Activated CD4-positive, alpha-beta memory T cell treated with anti-CD3 and anti-CD28 coated beads, Interleukin-2, amount 10 ng/mL, durations not matched to agents 7 days and 5 days (primary cell): ENCODE measurements around the gene DTX1. TPM values are rescaled to one million over a fixed set of nuclear protein-coding genes. Genes with fewer than 3 reads are reported as not detected.
A peak's percentile ranks its signal among the peaks of the same experiment; 100 is the strongest.

Experiments used
- CTCF ChIA-PET: fragments of 350-600 bp; sonication (Branson Sonifier 250); formaldehyde crosslinking; loops from one replicate; lab custom pipeline; 2021; ENCODE audit warnings: antibody characterized with exemption, inconsistent platforms; lab: Charles Lee
- POLR2A ChIA-PET: fragments of 350-600 bp; sonication (Branson Sonifier 250); formaldehyde crosslinking; loops from one replicate; lab custom pipeline; 2021; ENCODE audit warnings: antibody characterized with exemption; lab: Charles Lee
- DNase-seq: peaks from one replicate; pipeline ENCODE4 v3.0.0-alpha.2; 2020
- H3K27ac Mint-ChIP-seq: one replicate; pipeline ENCODE4 v1.8.0; 2021; ENCODE audit warnings: mild to moderate bottlenecking, mixed read lengths
- H3K27me3 Mint-ChIP-seq: one replicate; pipeline ENCODE4 v1.8.0; 2021; ENCODE audit warnings: mixed read lengths
- H3K36me3 Mint-ChIP-seq: one replicate; pipeline ENCODE4 v1.8.0; 2021; ENCODE audit warnings: low read depth, mixed read lengths
- H3K4me1 Mint-ChIP-seq: one replicate; pipeline ENCODE4 v1.8.0; 2021; ENCODE audit warnings: mixed read lengths
- H3K4me3 Mint-ChIP-seq: one replicate; pipeline ENCODE4 v1.8.0; 2021; ENCODE audit warnings: mild to moderate bottlenecking, mixed read lengths
- H3K9me3 Mint-ChIP-seq: one replicate; pipeline ENCODE4 v1.8.0; 2021; ENCODE audit warnings: mixed read lengths
- total RNA-seq, 2 experiments: library from RNA; stranded (reverse); gene quantifications; one replicate each; pipeline ENCODE4 v1.2.3, GENCODE V29; 2021

Gene DTX1
- total RNA-seq, 2 experiments from 2014 or later: 0.18 TPM; not detected in 1

DNA sequence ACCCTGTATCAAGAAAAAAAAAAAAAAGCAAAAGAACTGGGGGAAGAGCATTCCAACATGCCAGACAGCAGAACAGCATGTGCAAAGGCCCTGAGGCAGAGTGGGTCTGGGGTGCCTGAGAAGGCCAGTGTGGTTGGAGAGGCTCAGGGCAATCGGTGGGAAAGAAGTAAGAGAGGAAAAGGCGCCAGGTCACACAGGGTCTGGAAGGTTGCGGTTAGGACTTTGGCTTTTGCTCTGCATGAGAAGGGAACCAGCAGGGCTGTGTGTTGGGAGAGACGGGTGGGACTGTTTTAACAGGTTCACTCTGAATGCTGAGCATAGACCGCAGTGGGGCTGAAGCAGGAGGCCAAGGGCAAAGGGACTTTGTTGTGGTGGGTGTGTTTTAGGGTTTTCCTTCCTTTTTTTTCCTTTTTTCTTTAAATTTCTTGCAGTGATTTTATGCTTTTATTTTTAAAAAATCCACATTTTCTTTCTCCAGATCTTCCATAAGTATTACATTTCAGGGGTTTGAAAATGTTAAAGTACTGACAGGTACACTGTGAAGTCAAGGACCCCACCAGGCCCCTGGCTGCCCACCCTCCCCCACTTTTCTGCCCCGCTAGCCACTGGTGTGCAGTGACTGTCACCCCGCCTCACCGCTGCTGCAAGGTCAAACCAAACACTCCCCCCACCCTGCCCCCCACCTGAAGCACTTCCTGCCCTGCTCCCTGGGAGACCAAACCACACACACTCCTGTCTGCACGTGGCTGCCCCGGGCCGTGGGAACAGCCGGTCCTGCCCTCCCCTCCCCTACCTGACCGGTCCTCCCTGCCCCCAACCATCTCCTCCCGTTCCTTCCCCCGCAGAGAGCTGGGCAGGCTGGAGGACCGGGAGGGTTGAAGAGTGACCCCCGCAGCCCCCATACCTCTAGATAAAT is 30.0 kb downstream of the DTX1 start:
- H3K4me1 Mint-ChIP-seq: peaks cover 40% of the 10 kb centered on the region
- H3K27me3 Mint-ChIP-seq: no peaks in the 10 kb centered on the region
- H3K9me3 Mint-ChIP-seq: no peaks in the 10 kb centered on the region
- no peak overlapping the region for H3K27ac Mint-ChIP-seq
- ChIA-PET POLR2A (no interaction called here), CTCF (interaction anchor here (1.1 kb wide), 1 partner anchor 12 kb away, joined by 4 read pairs; no protein-coding TSS in a partner anchor)
- no peak overlapping the region for H3K4me3 Mint-ChIP-seq
- H3K36me3 Mint-ChIP-seq: no peaks in the 10 kb centered on the region
- DNase-seq: no peak

DNA sequence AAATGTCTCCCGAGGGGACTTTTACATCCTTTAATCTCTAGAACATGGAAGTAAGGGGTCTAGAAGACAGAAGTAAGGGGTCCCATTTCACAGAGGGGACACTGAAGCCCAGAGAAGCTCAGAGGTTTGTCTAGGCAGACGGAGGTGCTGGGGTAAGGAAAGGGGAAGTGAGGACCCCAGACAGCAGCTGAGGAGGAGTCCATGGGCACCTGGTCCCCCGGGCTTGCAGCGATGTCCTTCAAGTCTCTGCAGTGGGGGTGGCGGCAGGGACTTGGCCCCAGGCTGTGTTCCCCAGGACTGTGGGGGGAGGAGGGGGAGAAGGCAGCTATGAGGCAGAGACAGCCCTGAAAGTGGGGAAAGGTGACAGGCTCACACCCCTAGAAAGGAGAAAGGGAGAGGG is 30.7 kb downstream of the DTX1 start:
- no peaks in the 10 kb centered on the region for H3K27me3 Mint-ChIP-seq
- H3K4me1 Mint-ChIP-seq: peaks cover 43% of the 10 kb centered on the region
- H3K4me3 Mint-ChIP-seq: no peak overlapping the region
- H3K36me3 Mint-ChIP-seq: no peaks in the 10 kb centered on the region
- POLR2A ChIA-PET: no interaction called here
- no peak overlapping the region for H3K27ac Mint-ChIP-seq
- DNase-seq: no peak
- no peaks in the 10 kb centered on the region for H3K9me3 Mint-ChIP-seq
- CTCF ChIA-PET: interaction anchor here (1.1 kb wide), 1 partner anchor 11 kb away, joined by 4 read pairs; no protein-coding TSS in a partner anchor

DNA sequence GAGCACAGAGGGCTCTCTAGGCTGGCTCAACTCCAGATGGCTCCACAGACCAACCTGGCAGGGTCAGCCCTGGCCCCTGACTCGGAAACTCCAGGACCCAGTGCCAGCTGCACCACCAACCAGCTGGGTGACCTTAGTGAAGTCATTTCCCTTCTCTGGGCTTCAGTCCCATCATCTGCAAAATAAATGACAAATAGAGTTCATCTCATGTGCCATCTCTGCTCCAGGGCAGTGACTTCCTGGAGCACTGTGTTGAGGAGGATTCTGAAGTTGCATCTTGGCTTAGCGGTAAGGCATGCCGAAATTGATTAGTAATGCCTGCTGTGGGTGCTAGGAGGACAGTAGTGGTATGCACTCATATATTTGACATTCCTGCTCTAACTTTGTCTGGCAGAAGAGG is 31.5 kb downstream of the DTX1 start:
- Mint-ChIP-seq H3K27ac (no peak overlapping the region), H3K36me3 (no peaks in the 10 kb centered on the region), H3K27me3 (no peaks in the 10 kb centered on the region), H3K4me1 (peaks cover 43% of the 10 kb centered on the region), H3K4me3 (no peak overlapping the region), H3K9me3 (no peaks in the 10 kb centered on the region)
- POLR2A ChIA-PET: no interaction called here
- CTCF ChIA-PET: no interaction called here
- no peak for DNase-seq

DNA sequence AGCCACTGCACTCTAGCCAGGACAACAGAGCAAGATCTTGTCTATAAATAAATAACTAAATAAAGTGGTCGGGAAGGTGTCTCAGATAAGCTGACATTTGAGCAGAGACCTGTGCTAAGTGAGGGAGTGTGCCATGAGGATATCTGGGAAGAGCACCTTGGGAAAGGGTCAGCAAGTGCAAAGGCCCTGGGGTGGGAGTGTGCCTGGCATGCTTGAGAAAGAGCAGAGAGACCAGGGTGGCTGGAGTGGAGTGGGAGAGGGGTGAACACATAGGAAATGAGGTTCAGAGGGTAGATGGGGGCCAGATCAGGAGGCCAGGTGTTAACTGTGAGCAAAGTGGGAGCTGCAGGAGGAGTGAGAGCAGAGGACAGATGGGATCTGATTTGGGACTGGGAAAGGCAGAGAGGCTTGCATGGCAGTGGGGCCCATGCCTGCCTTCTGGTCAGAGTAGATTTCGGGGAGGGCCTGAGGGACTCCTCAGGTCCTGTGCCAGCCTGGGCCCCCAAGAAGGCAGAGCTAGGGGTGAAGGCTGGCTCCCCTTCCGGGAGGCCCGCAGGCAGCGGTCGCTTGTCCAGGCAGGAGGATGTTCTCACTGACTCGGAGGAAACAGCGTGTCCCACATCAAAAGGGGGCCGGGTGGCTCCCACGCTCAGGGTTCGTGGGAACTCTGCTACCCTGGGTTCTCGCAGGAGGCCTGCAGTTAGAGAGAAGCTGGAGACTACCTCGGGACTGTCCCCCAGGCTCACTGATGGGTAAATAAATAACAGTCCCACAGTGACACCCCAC is 32.6 kb downstream of the DTX1 start:
- Mint-ChIP-seq H3K4me1 (peaks cover 43% of the 10 kb centered on the region), H3K27me3 (no peaks in the 10 kb centered on the region), H3K9me3 (no peaks in the 10 kb centered on the region), H3K4me3 (no peak overlapping the region), H3K27ac (peak overlapping the region; percentile 49), H3K36me3 (no peaks in the 10 kb centered on the region)
- POLR2A ChIA-PET: interaction anchor here (1.1 to 1.3 kb wide), 2 partner anchors 10 to 14 kb away, joined by 3 read pairs; no protein-coding TSS in a partner anchor
- peak; percentile 47 for DNase-seq
- CTCF ChIA-PET: interaction anchor here (0.9 to 1.8 kb wide), 3 partner anchors 9 to 339 kb away, joined by 3 to 6 read pairs (median 6); no protein-coding TSS in a partner anchor

DNA sequence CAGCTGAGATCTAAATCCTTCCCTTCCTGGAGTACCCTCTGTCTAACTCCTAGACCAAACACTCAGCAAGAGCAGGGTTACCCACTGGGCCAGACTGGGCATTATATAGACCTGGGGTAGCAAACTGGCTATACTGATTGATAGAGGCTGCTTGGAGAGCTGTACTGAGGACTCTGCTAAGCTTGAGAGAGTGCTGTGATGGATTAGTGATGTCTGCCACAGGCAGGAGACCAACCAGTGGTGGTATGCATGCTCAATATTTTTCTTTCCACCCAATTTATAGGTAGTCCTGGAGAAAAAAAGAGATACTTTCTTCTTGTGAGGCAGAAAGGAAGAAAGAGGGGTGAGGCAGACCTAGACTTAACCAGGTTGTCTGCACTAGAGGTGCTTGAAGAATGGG is 33.3 kb downstream of the DTX1 start:
- no peaks in the 10 kb centered on the region for H3K27me3 Mint-ChIP-seq
- ChIA-PET CTCF (interaction anchor here (0.9 to 1.8 kb wide), 3 partner anchors 8 to 338 kb away, joined by 3 to 6 read pairs (median 6); no protein-coding TSS in a partner anchor), POLR2A (interaction anchor here (0.8 to 1.3 kb wide), 3 partner anchors 11 to 14 kb away, joined by 3 read pairs; no protein-coding TSS in a partner anchor)
- H3K27ac Mint-ChIP-seq: no peak overlapping the region
- H3K36me3 Mint-ChIP-seq: no peaks in the 10 kb centered on the region
- no peaks in the 10 kb centered on the region for H3K9me3 Mint-ChIP-seq
- DNase-seq: no peak
- no peak overlapping the region for H3K4me3 Mint-ChIP-seq
- H3K4me1 Mint-ChIP-seq: peaks cover 43% of the 10 kb centered on the region

DNA sequence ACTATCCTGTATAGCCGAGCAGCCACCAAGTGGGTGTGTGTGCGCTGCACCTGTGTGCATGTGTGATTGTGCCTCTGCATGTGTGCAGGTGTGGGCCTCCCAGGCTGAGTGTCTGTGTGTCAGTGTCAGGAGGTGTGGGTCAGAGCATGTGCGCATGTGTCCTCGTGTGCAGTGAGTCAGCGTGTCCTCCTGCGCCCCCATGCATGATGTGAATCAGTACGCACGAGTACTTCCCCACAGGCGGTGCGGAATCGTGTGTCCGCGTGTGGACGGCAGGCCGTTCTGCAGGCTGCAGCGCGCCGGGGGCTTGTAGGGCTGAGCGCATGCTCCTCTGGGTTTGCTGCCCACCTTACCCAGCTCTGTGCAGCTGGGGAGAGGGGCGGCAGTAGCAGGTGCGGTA is 34.2 kb downstream of the DTX1 start:
- Mint-ChIP-seq H3K27me3 (no peaks in the 10 kb centered on the region), H3K4me1 (peaks cover 41% of the 10 kb centered on the region), H3K4me3 (no peak overlapping the region), H3K36me3 (no peaks in the 10 kb centered on the region), H3K9me3 (no peaks in the 10 kb centered on the region), H3K27ac (no peak overlapping the region)
- no peak for DNase-seq
- ChIA-PET POLR2A (no interaction called here), CTCF (interaction anchor here (1.8 kb wide), 1 partner anchor 10 kb away, joined by 6 read pairs; no protein-coding TSS in a partner anchor)

DNA sequence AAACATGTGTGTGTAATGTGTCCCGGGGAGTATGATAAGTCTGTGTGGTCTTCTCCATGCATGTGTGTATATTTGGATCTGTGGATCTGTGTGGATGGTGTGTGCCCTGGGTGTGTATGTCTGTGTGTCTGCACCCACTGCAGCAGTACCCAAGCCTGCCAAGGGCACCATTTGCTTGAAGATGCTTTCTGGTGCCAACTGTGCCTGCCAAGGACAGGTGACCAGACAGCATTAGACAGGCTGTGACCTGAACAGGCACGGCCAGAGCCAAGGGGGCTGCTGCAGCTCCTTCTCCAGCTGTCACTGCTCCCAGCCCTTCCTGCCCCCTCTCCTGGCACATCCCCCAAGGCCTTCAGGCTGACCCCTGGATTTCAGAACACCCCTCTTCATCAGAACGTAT is 35.0 kb downstream of the DTX1 start:
- CTCF ChIA-PET: no interaction called here
- no peak overlapping the region for H3K4me3 Mint-ChIP-seq
- peaks cover 35% of the 10 kb centered on the region for H3K4me1 Mint-ChIP-seq
- H3K27ac Mint-ChIP-seq: no peak overlapping the region
- no peaks in the 10 kb centered on the region for H3K36me3 Mint-ChIP-seq
- no peaks in the 10 kb centered on the region for H3K9me3 Mint-ChIP-seq
- POLR2A ChIA-PET: no interaction called here
- no peak for DNase-seq
- H3K27me3 Mint-ChIP-seq: no peaks in the 10 kb centered on the region

DNA sequence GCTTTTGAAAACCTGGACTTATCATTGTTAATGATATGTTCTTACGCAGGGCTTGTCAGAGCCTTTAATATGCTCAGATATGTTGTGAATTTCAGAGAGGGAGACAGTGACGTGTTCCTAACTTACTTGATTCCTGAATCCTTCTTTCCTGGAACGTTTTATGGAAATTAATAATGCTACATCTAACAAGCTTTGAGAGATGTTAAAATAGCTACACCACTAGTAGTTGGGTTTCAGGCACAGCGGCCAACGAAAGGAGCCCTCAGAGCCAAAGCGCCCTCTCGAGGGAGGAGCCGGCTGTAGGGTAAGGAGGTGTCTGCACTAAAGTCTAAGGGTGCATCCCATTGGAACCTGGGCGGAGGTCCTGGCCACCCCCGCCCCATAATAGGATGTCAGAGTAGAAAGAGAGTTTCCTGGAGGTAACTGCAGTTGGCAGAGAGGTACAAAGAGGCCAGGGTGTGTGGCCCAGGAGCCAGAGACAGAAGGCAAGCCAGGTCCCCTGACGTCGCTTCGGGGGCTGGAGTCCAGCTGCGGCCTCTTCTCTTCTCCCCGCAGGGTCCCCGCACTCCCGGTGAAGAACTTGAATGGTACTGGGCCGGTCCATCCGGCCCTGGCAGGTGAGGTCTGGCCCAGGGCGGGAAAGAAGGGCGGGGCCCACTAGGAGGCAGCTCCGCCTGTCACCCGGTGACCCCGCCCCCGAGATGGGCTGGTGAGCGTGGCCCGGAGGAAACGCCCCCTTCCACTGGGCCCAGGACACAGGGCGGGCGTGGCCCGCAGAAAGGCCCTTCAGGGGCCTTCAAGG is 36.3 kb downstream of the DTX1 start:
- ChIA-PET CTCF (no interaction called here), POLR2A (no interaction called here)
- Mint-ChIP-seq H3K4me3 (no peak overlapping the region), H3K27ac (no peak overlapping the region), H3K36me3 (no peaks in the 10 kb centered on the region), H3K27me3 (no peaks in the 10 kb centered on the region), H3K4me1 (peaks cover 23% of the 10 kb centered on the region), H3K9me3 (no peaks in the 10 kb centered on the region)
- no peak for DNase-seq

DNA sequence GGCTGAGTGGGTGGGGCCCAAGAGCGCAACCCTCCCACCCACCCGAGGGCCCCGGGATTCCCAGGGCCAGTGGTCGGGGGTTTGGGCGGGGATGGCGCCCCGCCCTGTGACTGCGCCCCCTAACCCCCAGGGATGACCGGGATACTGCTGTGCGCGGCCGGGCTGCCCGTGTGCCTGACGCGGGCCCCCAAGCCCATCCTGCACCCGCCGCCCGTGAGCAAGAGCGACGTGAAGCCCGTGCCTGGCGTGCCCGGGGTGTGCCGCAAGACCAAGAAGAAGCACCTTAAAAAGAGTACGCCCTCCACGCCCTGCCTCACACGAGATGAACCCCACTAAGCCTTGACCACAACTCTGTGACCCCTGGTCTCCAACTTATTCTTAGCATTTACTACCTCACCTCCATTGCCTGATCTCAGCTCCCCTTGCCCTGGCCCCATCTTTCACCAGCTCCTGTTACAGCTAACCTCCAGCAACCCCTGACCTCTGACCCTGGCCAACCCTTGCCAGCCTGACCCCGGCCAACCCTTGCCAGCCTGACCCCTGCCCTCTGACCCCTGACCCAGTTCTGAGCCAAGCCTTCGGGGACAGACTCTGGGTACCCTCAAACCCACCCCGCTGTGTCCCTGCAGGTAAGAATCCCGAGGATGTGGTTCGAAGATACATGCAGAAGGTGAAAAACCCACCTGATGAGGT is 37.0 kb downstream of the DTX1 start:
- DNase-seq: no peak
- Mint-ChIP-seq H3K9me3 (no peaks in the 10 kb centered on the region), H3K27ac (no peak overlapping the region), H3K27me3 (no peaks in the 10 kb centered on the region), H3K36me3 (no peaks in the 10 kb centered on the region), H3K4me3 (no peak overlapping the region), H3K4me1 (peaks cover 19% of the 10 kb centered on the region)
- POLR2A ChIA-PET: no interaction called here
- CTCF ChIA-PET: no interaction called here

DNA sequence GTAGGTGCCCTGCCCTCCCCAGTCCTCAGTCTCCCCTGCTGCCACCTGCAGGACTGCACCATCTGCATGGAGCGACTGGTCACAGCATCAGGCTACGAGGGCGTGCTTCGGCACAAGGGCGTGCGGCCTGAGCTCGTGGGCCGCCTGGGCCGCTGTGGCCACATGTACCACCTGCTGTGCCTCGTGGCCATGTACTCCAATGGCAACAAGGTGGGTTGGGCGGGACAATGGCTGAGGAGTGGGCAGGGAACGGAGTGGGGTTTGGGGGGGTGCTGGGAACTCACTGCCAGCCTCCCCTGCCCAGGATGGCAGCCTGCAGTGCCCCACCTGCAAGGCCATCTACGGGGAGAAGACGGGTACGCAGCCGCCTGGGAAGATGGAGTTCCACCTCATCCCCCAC is 38.2 kb downstream of the DTX1 start:
- CTCF ChIA-PET: no interaction called here
- H3K4me1 Mint-ChIP-seq: peaks cover 8% of the 10 kb centered on the region
- H3K36me3 Mint-ChIP-seq: no peaks in the 10 kb centered on the region
- POLR2A ChIA-PET: no interaction called here
- H3K27ac Mint-ChIP-seq: no peak overlapping the region
- H3K27me3 Mint-ChIP-seq: no peaks in the 10 kb centered on the region
- H3K4me3 Mint-ChIP-seq: no peak overlapping the region
- DNase-seq: no peak
- H3K9me3 Mint-ChIP-seq: no peaks in the 10 kb centered on the region

DNA sequence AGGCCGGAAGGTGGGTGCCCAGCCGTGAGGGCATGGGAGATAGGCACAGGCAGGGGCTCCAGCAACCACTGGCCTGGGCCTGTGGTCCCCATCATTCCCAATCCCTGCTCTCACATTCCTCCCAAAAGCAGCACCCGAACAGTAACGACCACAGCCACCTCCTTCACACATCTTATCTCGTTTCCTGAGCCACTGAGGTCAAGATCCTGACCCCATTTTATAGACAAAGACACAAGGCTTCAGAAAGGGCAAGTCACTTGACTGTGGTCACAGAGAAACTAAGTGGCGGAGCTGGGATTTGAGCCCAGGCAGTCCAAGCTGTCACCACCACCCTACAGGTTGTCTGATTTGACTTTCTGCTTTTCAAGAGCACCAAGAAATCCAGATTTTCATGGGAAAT is 38.9 kb downstream of the DTX1 start:
- no peaks in the 10 kb centered on the region for H3K9me3 Mint-ChIP-seq
- CTCF ChIA-PET: no interaction called here
- DNase-seq: no peak
- H3K4me3 Mint-ChIP-seq: no peak overlapping the region
- H3K36me3 Mint-ChIP-seq: no peaks in the 10 kb centered on the region
- no peak overlapping the region for H3K27ac Mint-ChIP-seq
- POLR2A ChIA-PET: no interaction called here
- H3K27me3 Mint-ChIP-seq: no peaks in the 10 kb centered on the region
- H3K4me1 Mint-ChIP-seq: peaks cover 5% of the 10 kb centered on the region
